NCI-H774 (cell line): ENCODE data around the gene KLK1.

Experiments used
- DNase-seq: peaks from one replicate; lab custom pipeline; 2025; lab: John Stamatoyannopoulos, UW

Gene KLK1

DNA sequence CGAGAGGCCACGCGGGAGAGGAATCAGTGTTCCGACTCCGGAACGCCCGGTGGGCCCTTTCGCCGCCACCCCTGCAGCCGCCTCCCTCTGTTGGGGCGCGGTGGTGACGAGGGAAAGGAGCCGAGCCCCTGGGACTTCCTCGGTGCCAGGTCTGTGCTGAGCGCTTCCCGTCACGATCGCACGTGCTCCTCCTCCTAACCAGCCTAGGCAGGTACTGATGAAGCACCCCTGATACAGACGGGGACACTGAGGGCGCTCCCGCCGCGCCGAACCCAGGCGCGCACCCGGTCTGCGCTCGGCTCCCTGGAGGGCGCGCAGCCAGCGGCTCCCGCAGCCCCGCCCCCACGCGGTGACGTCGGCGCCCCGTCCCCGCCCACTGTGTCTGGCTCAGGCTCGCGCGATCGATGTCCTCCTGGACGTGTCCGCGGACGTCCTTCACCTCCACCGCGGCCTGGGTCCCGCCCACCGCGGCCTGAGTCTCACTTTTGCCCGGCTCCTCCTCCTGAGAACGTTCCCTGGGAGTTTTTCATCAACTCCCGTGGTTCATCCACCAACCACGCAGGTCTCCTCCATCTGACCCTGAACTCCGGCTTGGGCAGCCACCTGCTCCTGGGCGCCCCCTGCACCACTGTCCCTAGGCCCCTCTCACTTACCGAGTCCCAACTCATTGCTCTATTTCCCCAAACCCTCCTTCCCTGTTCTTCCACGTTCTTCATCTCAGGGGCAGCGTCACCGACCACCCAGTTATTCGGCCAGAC is 12.4 kb upstream of the KLK1 start:
- peak; percentile 79 for DNase-seq

DNA sequence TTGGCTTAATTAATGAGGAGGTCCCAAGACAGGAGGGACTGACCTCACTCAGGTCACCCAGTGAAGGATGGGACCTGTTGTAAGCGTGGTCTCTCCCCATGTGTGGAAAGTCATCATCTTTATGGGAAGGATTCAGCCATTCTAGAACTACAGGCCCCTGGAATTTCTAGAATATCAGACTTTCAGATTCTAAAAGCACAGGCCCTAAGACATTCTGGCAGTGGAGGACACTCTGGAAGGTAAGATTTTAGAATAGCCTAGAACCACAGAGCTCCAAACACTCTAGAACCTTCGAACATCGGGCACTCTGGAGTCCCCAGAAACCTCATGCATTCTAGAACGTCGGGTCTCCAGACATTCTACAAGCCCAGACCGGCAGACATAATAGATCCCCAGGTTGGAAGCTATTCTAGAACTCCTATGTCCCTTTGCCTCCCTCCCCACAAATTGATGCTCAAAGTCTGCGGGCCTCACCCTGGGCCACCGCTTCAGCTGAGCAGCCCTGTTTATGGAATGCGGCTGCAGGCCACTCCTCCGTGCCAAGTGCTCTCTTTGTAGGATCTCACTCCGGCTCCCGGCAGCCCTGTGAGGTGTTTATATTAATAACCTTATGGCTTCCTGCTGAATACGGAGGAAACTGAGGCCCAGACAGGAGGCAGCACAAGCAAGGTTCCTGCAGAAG is 11.7 kb upstream of the KLK1 start:
- DNase-seq = no peak

DNA sequence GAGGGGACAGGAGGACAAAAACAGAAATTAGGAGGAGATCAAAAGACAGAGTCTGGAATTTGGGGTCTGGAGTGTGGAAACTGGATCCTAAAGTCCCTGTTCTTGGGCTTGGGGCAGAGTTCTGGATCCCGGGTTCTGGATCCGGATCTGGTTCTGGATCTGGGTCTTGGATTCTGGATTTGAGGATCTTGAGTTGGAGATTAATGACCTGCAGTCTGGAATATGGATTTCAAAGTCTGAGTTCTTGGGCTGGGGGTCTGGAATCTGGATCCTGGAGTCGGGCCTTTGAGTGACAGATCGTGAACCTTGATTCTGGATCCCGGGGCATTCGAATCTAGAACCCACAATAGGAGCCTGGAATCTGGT is 10.2 kb upstream of the KLK1 start:
- no peak for DNase-seq

DNA sequence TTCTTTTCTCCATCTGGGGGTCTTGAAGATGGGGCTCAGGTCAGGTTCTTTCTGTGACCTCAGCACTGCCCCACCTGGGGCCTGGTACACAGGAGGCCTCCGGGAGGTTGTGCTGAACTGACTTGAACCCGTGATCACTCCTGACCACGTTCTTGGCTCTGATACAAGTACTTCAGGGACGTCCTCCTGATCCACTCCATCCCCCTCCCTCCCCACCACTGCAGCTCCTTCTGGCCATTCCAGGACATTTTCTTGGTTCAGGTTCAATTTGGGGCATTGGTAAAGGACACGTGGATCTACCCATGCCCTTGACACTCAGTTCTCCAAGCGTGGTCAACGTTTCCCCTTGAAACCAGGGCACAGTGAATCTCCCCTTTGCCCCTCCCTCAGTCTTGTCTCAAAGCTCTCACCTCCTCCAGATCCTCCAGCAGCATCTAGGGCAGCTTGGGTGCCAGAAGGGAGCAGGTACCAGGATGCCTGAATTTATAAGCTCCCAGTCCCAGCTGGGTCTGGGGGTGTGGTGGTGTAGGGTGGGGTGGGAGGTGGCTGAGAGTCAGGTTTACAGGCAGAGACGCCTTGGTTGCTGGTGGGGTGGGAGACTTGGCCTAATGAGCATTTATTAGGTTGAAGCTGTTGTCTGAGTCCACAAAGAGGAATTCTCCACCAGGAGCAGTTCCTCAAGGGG is 9.7 kb upstream of the KLK1 start, which contains the start of gene KLK15:
Gene KLK15 (minus strand): TSS at position 458 of the 685 bp plus-strand sequence. CDS start 2,082 bp downstream, outside the sequence.
- DNase-seq = no peak

DNA sequence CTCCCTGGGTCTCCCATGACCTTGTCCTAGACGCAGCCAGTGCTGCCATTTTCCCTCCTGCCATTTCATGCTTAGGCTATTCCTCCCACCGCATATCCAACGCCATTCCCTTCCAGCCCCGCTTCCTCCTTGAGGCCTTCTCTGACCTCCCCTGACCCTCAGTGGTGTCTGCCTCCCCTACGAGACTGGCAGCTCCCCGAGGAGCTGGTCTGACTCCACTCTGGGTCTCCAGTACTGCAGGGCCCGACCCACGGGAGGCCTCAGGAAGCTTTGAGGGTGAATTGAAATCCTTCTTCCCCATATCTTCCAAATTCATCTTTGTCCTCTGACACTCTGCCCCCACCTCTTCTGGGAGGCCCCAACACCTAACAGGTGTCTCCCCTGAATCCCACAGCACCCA is 9.1 kb upstream of the KLK1 start:
- no peak for DNase-seq

DNA sequence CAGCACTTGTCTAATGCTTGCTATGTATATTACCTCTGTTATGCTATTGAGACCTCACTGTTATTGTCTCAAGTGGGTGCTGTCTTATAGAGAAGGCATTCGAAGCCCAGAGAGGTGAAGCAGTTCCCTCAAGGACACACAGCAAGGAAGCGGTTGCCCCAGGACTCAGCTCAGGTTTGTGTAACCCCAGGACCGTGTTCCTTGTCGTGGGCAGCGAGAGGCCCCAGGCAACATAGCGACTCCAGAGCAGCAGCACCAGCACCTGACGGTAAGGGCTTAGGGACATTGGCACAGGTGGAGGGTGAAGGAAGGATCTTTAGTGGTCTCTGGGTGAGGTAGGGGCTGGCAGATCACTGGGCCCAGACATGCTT is 7.4 kb upstream of the KLK1 start:
- DNase-seq = no peak

DNA sequence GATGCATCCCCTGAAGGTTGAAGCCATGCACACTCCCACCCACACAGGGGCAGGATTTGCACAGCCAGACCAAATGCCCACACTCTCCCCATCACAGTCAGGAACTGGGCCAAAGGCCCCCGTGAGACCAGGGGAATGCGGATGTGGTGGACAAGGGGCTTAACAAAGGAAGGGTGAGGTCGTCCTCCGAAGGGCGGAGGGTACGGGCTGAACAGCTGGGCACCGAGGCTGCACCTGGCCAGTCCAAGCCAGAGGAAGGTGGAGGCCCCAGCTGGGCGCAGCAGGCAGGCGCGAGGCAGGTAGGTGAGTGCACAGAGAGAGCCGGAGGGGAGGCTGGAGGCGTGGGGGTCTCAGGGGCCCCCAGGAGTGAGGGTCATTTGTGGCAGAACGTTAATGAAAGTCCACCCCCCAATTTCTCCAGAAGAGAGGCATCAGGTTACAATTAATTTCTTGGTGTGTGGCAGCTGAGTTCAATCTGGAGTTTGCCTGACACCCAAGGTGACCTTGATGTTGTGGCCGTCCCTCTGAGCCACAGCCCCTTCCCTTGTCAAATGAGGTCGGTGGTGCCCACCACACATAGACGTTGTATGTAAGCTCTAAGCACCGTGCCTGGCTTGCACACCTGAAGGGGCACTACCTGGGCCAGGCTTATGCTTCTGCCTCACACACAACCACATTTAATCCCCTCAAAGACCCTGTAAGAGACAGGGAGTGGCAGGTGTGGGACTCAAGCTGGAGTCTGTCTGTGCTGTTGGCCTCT is 6.9 kb upstream of the KLK1 start:
- DNase-seq = no peak

DNA sequence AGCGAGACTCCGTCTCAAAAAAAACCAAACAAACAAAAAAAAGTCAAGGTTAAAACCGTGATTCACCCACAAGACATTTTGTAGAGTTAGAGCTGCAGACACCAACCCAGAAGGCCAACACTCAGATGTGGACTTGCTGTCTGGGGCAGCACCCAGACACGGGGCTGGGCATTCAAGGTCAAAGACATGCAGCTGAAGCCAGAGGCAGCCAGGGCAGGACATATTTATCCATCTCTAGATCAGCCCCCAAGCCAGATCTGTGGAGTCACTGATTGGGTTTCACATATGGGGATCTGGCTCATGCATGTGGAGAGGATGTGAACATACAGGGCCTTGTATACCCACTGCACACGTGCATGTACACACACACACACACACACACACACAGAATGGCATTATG is 6.2 kb upstream of the KLK1 start:
- no peak for DNase-seq

DNA sequence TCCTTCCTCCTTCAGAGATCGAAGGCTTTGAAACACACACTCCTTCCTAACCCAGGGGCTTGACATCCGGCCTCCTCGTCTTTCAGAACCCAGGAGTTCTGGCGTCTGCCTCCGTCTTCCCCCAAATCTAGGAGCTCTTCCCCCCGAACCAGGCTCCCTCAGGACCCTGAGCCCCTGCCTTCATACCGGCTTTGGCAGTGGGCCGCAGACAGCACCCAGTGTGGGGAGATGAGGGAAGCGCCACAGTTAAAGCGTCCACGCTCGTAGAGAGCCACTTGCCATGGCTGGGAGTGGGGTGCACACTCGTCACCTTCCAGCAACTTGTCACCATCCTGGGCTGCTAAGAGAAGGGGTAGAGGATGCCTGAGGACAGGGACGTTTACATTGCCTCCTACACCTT is 3.9 kb upstream of the KLK1 start:
- no peak for DNase-seq

DNA sequence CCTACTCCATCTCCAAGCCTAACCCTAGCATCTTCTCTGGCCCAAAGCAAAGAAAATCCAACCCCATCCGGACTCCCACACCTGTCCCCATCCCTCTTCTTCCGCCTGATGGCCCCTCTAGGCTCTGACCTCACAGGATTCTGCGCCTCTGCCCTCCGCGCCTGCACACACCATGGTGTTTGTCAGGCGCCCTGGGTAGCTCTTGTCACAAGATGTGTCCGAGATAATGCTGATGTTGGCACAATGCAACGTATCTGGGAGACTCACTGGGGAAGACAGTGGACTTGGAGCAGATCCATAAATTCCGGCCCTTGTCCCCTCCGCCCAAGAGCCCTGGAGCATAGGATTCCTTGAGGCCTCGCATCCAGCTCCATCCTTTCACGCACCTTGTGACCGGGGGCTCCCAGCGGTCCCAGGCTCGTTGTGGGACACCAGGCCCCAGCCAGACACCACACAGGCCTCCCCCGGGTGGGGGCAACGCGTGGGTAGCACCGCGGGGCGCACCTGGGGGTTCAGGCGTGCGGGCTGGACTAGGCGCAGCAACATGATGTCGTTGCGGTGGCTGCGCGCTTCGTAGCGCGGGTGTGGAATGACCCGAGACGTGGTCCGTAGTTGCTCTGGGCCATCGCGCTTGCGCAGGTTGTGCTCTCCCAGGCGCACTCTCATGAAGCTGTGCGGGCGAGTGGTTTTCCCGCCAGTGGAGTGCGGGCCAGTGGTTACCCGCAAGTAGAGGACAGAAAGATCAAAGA is 3.1 kb upstream of the KLK1 start:
- no peak for DNase-seq

DNA sequence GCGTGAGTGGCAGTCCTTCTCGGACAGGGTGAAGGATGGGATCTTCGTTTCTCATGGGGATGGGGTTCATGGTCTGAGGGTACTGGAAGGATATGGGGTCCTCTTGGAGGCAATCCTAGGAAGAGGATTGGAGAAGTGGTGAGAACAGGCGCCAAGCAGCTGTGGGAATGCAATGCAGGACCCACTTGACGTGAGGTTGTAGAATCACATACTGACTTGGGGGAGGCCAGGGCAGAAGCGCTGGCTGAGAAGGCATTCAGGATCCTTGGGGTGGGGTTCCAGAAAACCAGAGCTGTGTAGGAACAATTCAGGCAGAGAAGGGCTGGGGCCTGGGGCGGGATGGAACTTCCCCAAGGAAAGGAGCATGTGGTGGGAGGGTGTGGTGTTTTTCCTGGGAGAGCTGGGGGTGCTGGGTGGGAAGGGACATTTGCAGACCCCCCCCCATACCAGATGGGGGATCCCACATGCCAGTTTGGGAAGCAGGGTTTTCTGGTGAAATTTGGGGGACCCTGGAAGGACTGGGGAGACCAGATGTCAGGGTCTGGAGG is 852 bp downstream of the KLK1 start:
- DNase-seq = no peak

DNA sequence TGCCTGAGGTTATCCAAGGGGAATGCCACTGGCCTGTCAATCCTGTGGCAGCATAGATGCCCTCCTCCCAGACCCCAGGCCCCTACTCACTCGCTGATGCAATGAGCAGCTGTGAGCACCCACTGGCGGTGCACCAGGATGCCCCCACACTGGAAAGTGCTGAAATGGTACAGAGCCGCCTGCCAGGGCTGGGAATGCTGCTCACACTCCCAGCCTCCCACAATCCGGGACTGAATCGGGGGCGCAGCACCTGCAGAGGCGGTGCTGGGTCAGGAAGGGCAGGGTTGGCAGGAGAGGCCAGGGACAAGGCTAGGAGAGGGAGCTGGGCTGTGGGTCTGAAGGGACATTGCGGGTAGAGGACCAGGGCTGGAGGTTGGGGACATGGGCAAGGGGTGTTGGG is 2.0 kb downstream of the KLK1 start:
- DNase-seq = no peak

DNA sequence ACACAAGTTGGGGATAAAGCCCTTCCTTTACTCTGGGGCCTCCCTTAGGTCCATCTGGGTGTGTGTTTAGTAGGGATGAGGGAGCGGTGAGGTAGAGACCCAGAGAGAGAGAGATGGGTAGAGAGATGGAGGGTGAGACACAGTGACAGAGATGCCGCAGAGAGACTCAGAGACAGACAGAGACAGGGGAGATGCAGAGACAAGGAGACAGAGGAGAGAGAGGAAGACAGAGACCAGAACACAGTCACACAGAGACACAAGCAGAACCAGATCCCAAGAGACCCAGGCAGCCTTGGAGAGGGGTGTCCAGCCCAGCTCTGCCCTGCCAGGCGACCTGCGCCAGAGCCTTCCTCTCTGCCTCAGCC is 2.4 kb downstream of the KLK1 start:
- no peak for DNase-seq

DNA sequence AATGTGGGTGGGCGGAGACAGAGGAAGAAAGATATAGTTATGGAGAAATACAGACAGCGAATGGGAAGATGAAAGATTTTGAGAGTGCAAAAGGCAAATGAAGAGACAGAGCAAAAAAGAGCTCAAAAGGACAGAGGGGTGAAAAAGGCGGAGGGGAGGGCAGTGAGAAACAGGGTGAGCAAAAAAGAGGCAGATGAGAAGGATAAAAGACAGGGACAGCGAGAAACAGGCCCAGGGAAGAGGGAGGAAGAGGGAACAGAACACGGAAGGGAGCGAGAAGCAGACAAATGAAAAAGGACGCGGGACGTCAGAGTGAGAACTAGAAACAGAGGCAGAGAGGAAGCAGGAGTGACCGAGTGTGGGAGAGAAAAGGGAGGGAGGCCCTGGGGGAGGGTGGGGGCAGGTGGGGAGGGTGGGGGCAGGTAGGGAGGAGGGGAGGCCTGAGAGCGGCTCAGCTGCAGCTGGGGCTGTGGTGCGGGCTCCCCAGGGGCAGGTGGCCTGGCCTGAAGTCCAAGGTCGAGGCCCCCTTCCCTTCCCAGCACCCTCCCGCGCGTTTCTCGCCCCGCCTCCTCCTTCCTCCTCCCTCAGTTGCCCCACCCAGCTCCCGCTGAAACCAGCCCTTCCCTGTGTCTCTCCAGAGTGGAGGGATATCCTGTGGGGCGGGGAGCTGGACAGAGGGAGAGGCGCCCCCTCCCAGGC is 2.9 kb downstream of the KLK1 start:
- no peak for DNase-seq

DNA sequence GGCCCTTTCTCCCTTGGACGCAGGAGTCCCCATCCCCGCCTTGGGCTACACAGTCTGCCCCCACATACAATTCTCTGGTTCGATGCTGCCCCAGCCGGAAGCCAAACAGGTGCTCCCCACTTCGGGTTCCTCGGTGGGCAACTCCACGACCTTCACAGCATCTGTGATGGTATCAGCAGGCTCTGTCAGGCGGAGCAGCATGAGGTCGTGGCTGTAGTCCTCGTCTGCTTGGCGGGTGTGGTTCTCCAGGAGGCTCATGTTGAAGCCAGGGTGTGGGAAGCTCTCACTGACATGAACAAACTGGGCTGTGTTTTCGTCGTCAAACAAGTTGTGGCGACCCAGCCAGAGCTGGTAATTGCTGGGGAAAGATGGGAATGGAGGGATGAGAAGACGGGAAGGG is 3.5 kb downstream of the KLK1 start:
- DNase-seq = no peak

DNA sequence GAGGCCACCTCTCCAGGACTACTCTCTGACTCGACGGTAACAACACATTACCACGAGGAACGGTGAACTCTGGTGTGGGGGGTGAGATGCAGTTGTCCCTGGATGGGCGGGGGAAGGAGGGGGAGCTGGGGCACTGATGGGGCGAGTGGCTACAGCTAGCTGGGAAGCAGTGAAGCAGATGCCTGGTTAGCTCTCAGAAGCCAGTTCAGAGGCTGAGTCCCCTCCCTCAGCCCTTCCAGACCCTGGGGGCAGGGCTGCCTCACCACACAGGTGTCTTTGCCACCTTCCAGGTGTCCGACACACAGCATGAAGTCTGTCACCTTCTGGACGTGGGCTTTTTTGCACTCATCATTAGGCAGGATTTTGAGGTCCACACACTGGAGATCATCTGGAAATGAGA is 4.0 kb downstream of the KLK1 start:
- no peak for DNase-seq

DNA sequence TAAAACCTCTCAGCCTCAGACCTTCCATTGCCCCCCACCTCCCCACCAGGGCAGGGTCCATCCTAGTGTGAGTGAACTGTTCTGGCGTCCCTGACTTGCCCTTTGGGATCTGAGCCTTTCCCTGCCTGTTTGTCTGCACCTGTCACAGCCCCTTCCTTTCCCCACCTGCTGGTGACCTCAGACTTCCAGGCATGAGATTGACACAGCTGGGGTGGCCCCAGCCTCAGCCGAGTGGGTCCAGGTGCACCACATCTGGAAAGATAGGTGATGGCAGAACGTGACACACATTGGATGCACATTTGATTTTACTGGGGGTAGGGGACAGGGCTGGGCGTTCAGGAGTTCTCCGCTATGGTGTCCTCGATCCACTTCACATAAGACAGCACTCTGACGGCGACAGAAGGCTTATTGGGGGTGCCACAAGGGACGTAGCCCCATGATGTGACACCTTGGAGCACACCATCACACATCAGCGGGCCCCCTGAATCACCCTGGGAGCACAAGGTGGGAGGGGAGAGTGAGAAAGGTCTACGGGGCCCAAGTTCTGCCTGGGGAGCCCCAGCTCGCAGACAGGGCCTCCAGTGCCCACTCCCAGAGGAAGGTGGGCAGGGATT is 4.6 kb downstream of the KLK1 start:
- peak; percentile 42 for DNase-seq

DNA sequence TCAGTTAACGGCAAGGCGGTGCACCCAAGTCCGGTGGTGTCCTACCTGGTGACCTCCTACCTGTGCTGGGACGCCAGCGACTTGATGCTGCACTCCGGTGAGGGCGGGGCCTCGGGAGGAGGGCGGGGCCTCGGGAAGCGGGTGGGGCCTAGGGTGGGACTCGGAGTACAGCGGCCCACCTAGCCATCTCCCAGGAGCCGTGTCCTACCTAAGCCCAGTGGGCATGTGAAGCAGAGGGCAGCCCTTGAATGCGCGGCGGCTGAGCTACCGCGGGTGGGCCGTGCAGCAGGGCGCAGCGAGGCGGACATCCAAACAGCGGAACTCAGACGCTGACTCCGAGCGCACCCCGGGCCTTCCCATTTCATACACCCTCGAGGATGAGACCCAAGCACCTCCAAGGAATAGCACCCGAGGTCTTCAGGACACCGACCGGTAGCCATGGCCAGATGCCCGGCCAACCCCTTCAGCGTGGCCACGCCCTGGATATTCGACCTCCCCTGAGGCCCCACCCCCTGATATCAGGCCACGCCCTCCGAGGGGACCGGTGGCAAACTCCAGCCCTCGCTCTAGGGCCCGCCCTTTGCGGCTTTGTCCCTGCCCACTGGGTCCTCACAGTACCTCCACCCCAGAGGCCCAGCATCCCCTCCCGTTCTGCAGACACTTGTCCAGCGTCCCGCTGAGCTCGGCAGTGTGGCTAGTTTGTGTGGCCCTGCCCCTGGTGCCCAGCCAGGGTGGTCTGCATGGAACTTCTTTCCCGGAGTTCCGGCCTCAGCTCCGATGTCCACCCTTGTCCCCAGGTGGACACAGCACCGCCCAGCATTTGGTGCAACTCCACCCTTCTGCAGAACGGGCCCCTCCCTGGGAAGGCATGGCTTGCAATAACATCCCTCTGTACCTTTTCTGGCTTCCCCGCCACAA is 5.4 kb downstream of the KLK1 start:
- peak; percentile 68 for DNase-seq

DNA sequence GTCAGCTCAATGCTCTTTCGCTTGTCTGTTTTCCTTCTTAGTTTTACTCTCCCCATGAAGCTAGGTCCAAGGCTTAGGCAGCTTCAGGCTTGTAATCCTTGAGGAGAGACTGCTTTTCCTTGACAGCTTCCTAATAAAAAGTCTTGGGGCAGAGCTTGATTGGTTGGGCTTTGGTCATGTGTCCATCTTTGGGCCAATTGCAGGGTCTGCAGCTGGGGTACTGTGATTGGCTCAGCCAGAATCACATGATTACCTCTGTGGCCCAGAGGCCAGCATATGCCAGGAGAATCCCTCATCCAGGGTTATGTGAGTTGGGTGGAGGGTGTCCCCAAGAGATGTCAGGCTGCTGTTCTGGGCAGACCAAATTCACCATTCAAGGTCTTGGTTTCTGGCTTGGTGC is 8.1 kb downstream of the KLK1 start:
- no peak for DNase-seq
